Karpas-422 (cell line): ENCODE data around the gene ATP6V0A1. TPM values are rescaled to one million over a fixed set of nuclear protein-coding genes. Genes with fewer than 3 reads are reported as not detected.

Source experiments
- DNase-seq: peaks from one replicate; pipeline ENCODE4 v3.0.0-alpha.2; 2015
- H2AFZ ChIP-seq: fragments of 200-600 bp; sonication (generic); 2 replicates; pipeline ENCODE4 v1.6.1; 2014; ENCODE audit warnings: antibody characterized with exemption, low read length, mixed read lengths
- H3K27ac ChIP-seq: fragments of 200-600 bp; sonication (generic); 2 replicates; pipeline ENCODE4 v1.5.1; 2014; ENCODE audit warnings: mild to moderate bottlenecking, low read length, moderate library complexity
- H3K27me3 ChIP-seq: fragments of 200-600 bp; sonication (generic); 2 replicates; pipeline ENCODE4 v1.6.1; 2014; ENCODE audit warnings: low read length, mixed read lengths
- H3K36me3 ChIP-seq: fragments of 200-600 bp; sonication (generic); 2 replicates; pipeline ENCODE4 v1.6.1; 2014; ENCODE audit warnings: low read length, mixed read lengths; ENCODE audit not compliant: insufficient read depth
- H3K4me1 ChIP-seq: fragments of 200-600 bp; sonication (generic); 2 replicates; pipeline ENCODE4 v1.6.1; 2014; ENCODE audit warnings: mild to moderate bottlenecking, low read length, mixed read lengths
- H3K4me2 ChIP-seq: fragments of 200-600 bp; sonication (generic); 2 replicates; pipeline ENCODE4 v1.6.1; 2014; ENCODE audit warnings: low read length, low read depth, mild to moderate bottlenecking; ENCODE audit not compliant: poor library complexity, severe bottlenecking
- H3K4me3 ChIP-seq: fragments of 200-600 bp; sonication (generic); 2 replicates; pipeline ENCODE4 v1.5.1; 2014; ENCODE audit warnings: mild to moderate bottlenecking, antibody characterized with exemption, low read length, mixed read lengths
- H3K79me2 ChIP-seq: fragments of 200-600 bp; sonication (generic); 2 replicates; pipeline ENCODE4 v1.6.1; 2014; ENCODE audit warnings: mild to moderate bottlenecking, low read length, mixed read lengths
- H3K9ac ChIP-seq: fragments of 200-600 bp; sonication (generic); 2 replicates; pipeline ENCODE4 v1.6.0; 2014; ENCODE audit warnings: low read length
- H3K9me2 ChIP-seq: fragments of 200-600 bp; sonication (generic), shearing (Covaris generic); replicated peaks from 2 replicates; pipeline ENCODE4 v1.6.0; 2014; ENCODE audit warnings: mild to moderate bottlenecking, low read length, moderate library complexity; ENCODE audit not compliant: insufficient read depth
- H3K9me3 ChIP-seq: fragments of 300-700, 200-600 bp; sonication (generic); 2 replicates; pipeline ENCODE4 v1.6.1; 2014; ENCODE audit warnings: low read length, mixed read lengths
- H4K20me1 ChIP-seq: fragments of 200-600 bp; sonication (generic); 2 replicates; pipeline ENCODE4 v1.6.1; 2014; ENCODE audit warnings: mild to moderate bottlenecking, antibody characterized with exemption, low read length, low read depth; ENCODE audit not compliant: insufficient read depth
- total RNA-seq: library from RNA; depleted of rRNA; stranded (reverse); fragments of >200 nt; shearing (Covaris generic); gene quantifications from 2 replicates; pipeline ENCODE4 v1.2.3, GENCODE V29; 2014; ENCODE audit warnings: low replicate concordance

Gene ATP6V0A1
- total RNA-seq, 1 experiment from 2014 or later, result 59.9 TPM

GRCh38 chr17:42530952-42531454, 72.3 kb downstream of the ATP6V0A1 start:
- no peaks in the 10 kb centered on the region for H3K9me2 ChIP-seq
- no peaks in the 10 kb centered on the region for H3K36me3 ChIP-seq
- no peaks in the 10 kb centered on the region for H4K20me1 ChIP-seq
- H3K4me3 ChIP-seq, result no peak overlapping the region
- no peak overlapping the region for H3K4me2 ChIP-seq
- no peaks in the 10 kb centered on the region for H3K79me2 ChIP-seq
- no peak for DNase-seq
- no peak overlapping the region for H3K9ac ChIP-seq
- H3K27me3 ChIP-seq, result no peaks in the 10 kb centered on the region
- peaks cover 24% of the 10 kb centered on the region for H3K4me1 ChIP-seq
- H2AFZ ChIP-seq, result no peak overlapping the region
- H3K27ac ChIP-seq, result no peak overlapping the region
- H3K9me3 ChIP-seq, result no peaks in the 10 kb centered on the region

GRCh38 chr17:42531455-42532354, 73.0 kb downstream of the ATP6V0A1 start:
- H4K20me1 ChIP-seq, result peaks cover 2% of the 10 kb centered on the region; the same call in 1 of the 2 replicates
- no peaks in the 10 kb centered on the region for H3K27me3 ChIP-seq
- H3K79me2 ChIP-seq, result peaks cover 2% of the 10 kb centered on the region
- H2AFZ ChIP-seq, result peak overlapping the region; percentile 86; the same call in 1 of the 2 replicates
- H3K9ac ChIP-seq, result peak overlapping the region; percentile 72
- peak overlapping the region; percentile 87 for H3K4me2 ChIP-seq
- H3K9me3 ChIP-seq, result no peaks in the 10 kb centered on the region
- peak overlapping the region; percentile 66 for H3K4me3 ChIP-seq
- H3K9me2 ChIP-seq, result no peaks in the 10 kb centered on the region
- H3K4me1 ChIP-seq, result peaks cover 25% of the 10 kb centered on the region
- DNase-seq, result peak; percentile 75
- H3K27ac ChIP-seq, result no peak overlapping the region
- H3K36me3 ChIP-seq, result no peaks in the 10 kb centered on the region

GRCh38 chr17:42535155-42536047, 76.7 kb downstream of the ATP6V0A1 start:
- no peak for DNase-seq
- peak overlapping the region; percentile 98 for H3K4me3 ChIP-seq
- H3K27me3 ChIP-seq, result no peaks in the 10 kb centered on the region
- peak overlapping the region; percentile 90 for H3K9ac ChIP-seq
- H3K79me2 ChIP-seq, result peaks cover 18% of the 10 kb centered on the region
- H3K4me2 ChIP-seq, result peak overlapping the region; percentile 93
- peaks cover 13% of the 10 kb centered on the region for H3K36me3 ChIP-seq
- H2AFZ ChIP-seq, result peak overlapping the region; percentile 60; the same call in 1 of the 2 replicates
- peaks cover 12% of the 10 kb centered on the region; the same call in 1 of the 2 replicates for H4K20me1 ChIP-seq
- no peaks in the 10 kb centered on the region for H3K9me3 ChIP-seq
- peak overlapping the region; percentile 67 for H3K27ac ChIP-seq
- H3K9me2 ChIP-seq, result no peaks in the 10 kb centered on the region
- peaks cover 26% of the 10 kb centered on the region for H3K4me1 ChIP-seq

DNA sequence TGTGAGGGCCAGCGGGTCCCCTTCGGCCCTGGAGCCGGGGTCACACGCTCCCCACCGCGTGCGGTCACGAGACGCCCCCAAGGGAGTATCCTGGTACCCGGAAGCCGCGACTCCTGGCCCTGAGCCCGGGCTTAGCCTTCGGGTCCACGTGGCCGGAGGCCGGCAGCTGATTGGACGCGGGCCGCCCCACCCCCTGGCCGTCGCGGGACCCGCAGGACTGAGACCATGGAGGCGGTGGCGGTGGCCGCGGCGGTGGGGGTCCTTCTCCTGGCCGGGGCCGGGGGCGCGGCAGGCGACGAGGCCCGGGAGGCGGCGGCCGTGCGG, 77.3 kb downstream of the ATP6V0A1 start, which contains the start of gene NAGLU:
NAGLU (plus strand) TSS at position 194 of the 324 bp plus-strand sequence; CDS start at position 226, 32 bp downstream.
- H3K36me3 ChIP-seq, result peaks cover 13% of the 10 kb centered on the region
- peaks cover 12% of the 10 kb centered on the region; the same call in 1 of the 2 replicates for H4K20me1 ChIP-seq
- DNase-seq, result peak; percentile 98
- H3K4me2 ChIP-seq, result peak within 1 kb of the TSS; percentile 93
- H3K9ac ChIP-seq, result peak within 1 kb of the TSS; percentile 90
- H3K4me3 ChIP-seq, result peak within 1 kb of the TSS; percentile 98
- H3K27ac ChIP-seq, result peak within 1 kb of the TSS; percentile 72
- no peaks in the 10 kb centered on the region for H3K9me3 ChIP-seq
- no peaks in the 10 kb centered on the region for H3K9me2 ChIP-seq
- peaks cover 24% of the 10 kb centered on the region for H3K4me1 ChIP-seq
- peaks cover 18% of the 10 kb centered on the region for H3K79me2 ChIP-seq
- peak within 1 kb of the TSS; percentile 60; the same call in 1 of the 2 replicates for H2AFZ ChIP-seq
- no peaks in the 10 kb centered on the region for H3K27me3 ChIP-seq

DNA sequence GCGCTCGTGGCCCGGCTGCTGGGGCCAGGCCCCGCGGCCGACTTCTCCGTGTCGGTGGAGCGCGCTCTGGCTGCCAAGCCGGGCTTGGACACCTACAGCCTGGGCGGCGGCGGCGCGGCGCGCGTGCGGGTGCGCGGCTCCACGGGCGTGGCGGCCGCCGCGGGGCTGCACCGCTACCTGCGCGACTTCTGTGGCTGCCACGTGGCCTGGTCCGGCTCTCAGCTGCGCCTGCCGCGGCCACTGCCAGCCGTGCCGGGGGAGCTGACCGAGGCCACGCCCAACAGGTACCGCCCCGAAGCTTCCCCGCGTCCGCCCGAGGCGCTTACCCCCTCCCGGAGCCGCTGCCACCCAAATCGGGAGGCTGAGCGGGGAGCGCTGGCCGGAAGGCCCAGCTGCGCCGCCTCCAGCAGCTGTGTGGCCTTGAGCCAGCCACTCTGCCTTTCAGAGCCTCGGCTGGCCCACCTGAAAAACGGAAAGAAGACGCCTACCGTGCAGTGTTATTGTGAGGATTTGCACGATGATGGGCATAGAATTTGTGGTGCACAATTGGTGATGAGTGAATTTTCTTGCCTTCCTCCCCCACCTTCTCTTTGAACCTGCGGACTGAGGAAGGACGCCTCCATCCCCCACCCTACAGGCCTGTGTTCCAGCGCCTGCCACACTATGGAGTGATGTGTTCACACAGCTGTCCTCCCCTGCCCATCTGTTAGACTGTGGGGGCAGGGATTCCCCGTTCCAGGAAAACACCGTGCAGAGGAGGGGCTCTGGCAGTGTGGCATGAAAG, 77.9 kb downstream of the ATP6V0A1 start:
- peak; percentile 92 for DNase-seq
- H3K9me2 ChIP-seq, result no peaks in the 10 kb centered on the region
- peaks cover 24% of the 10 kb centered on the region for H3K4me1 ChIP-seq
- H3K9me3 ChIP-seq, result no peaks in the 10 kb centered on the region
- H3K79me2 ChIP-seq, result peaks cover 18% of the 10 kb centered on the region
- peaks cover 12% of the 10 kb centered on the region; the same call in 1 of the 2 replicates for H4K20me1 ChIP-seq
- H3K27ac ChIP-seq, result peak overlapping the region; percentile 72
- H2AFZ ChIP-seq, result no peak overlapping the region
- peak overlapping the region; percentile 90 for H3K9ac ChIP-seq
- peak overlapping the region; percentile 93 for H3K4me2 ChIP-seq
- peaks cover 14% of the 10 kb centered on the region for H3K36me3 ChIP-seq
- no peaks in the 10 kb centered on the region for H3K27me3 ChIP-seq
- H3K4me3 ChIP-seq, result peak overlapping the region; percentile 98

GRCh38 chr17:42537156-42537805, 78.6 kb downstream of the ATP6V0A1 start:
- Histone ChIP-seq H3K79me2 (peaks cover 18% of the 10 kb centered on the region), H4K20me1 (peaks cover 12% of the 10 kb centered on the region; the same call in 1 of the 2 replicates), H3K9me2 (no peaks in the 10 kb centered on the region), H3K27ac (peak overlapping the region; percentile 72), H3K4me2 (peak overlapping the region; percentile 93), H3K4me3 (peak overlapping the region; percentile 98), H2AFZ (no peak overlapping the region), H3K36me3 (peaks cover 16% of the 10 kb centered on the region), H3K4me1 (peaks cover 21% of the 10 kb centered on the region), H3K9me3 (no peaks in the 10 kb centered on the region), H3K9ac (peak overlapping the region; percentile 90), H3K27me3 (no peaks in the 10 kb centered on the region)
- DNase-seq, result no peak

GRCh38 chr17:42537826-42538451, 79.3 kb downstream of the ATP6V0A1 start:
- Histone ChIP-seq H3K79me2 (peaks cover 18% of the 10 kb centered on the region), H3K9ac (no peak overlapping the region), H3K36me3 (peaks cover 16% of the 10 kb centered on the region), H3K4me1 (peaks cover 21% of the 10 kb centered on the region), H3K4me2 (no peak overlapping the region), H3K4me3 (no peak overlapping the region), H4K20me1 (peaks cover 12% of the 10 kb centered on the region; the same call in 1 of the 2 replicates), H3K9me2 (no peaks in the 10 kb centered on the region), H3K27me3 (no peaks in the 10 kb centered on the region), H3K9me3 (no peaks in the 10 kb centered on the region), H2AFZ (no peak overlapping the region), H3K27ac (no peak overlapping the region)
- DNase-seq, result no peak
